K562 treated with DMSO at 1 percent for 24 hours (cell line): ENCODE results near the gene ABCA4. TPM values are rescaled to one million over a fixed set of nuclear protein-coding genes. Genes with fewer than 3 reads are reported as not detected.

Source experiments
- total RNA-seq: library from RNA; unstranded; fragments of 300-600 nt; gene quantifications from 2 replicates; pipeline ENCODE4 v1.2.3, GENCODE V29; 2022; ENCODE audit warnings: low read depth; ENCODE audit not compliant: insufficient read depth

The ABCA4 gene
- 0.70 and 0.81 TPM in 2 replicates for total RNA-seq

GRCh38 chr1:94120991-94121390 lies at the start of gene ABCA4:
TSS of gene ABCA4 (minus strand) at chr1:94121148. CDS start at chr1:94121045, 103 bp downstream.

Other genes with a start within 250 kb of the ABCA4 start
- gene DNTTIP2, start 241.9 kb downstream of the ABCA4 start, total RNA-seq = 20.4 and 26.4 TPM in 2 replicates
- gene GCLM, start 211.7 kb downstream of the ABCA4 start, total RNA-seq = 29.5 and 32.8 TPM in 2 replicates
- 0.05 TPM in 1 of 2 replicates, not detected in the other for gene ARHGAP29, start 116.4 kb upstream of the ABCA4 start, total RNA-seq